ENCODE measurements around the gene SPNS2. TPM values are rescaled to one million over a fixed set of nuclear protein-coding genes. Genes with fewer than 3 reads are reported as not detected.

SPNS2 gene
- total and polyA plus RNA-seq, 2 of the 8 experiments (the other 6 are each of a cell fraction or from before 2014, with no cell fraction given) = 1.2 to 1.5 TPM

DNA sequence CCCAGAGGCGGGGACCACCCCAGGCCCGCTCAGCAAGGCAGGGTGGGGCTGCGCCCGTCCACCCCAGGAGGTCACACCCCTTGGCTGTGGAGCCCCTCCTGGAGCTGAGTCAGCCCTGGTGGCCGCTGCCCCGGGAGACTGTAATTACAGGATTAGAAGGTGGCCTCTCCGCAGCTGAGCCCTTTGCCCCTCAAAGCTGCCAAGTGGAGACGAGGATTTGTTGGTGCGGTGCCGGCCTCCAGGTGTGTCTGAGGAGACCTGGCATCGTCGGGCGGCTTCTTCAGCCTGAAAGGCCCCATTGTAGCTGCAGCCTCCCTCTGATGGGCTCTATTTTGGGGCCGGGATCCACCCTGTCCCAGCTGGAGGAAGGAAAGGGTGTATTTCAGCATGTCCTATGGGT is 22.7 kb upstream of the SPNS2 start (continued):
- TF ChIP-seq KDM5A (IDR thresholded peaks at IDR 0.05; ENCODE audit: low read length) = no peak
- TF ChIP-seq, protein P1, sequence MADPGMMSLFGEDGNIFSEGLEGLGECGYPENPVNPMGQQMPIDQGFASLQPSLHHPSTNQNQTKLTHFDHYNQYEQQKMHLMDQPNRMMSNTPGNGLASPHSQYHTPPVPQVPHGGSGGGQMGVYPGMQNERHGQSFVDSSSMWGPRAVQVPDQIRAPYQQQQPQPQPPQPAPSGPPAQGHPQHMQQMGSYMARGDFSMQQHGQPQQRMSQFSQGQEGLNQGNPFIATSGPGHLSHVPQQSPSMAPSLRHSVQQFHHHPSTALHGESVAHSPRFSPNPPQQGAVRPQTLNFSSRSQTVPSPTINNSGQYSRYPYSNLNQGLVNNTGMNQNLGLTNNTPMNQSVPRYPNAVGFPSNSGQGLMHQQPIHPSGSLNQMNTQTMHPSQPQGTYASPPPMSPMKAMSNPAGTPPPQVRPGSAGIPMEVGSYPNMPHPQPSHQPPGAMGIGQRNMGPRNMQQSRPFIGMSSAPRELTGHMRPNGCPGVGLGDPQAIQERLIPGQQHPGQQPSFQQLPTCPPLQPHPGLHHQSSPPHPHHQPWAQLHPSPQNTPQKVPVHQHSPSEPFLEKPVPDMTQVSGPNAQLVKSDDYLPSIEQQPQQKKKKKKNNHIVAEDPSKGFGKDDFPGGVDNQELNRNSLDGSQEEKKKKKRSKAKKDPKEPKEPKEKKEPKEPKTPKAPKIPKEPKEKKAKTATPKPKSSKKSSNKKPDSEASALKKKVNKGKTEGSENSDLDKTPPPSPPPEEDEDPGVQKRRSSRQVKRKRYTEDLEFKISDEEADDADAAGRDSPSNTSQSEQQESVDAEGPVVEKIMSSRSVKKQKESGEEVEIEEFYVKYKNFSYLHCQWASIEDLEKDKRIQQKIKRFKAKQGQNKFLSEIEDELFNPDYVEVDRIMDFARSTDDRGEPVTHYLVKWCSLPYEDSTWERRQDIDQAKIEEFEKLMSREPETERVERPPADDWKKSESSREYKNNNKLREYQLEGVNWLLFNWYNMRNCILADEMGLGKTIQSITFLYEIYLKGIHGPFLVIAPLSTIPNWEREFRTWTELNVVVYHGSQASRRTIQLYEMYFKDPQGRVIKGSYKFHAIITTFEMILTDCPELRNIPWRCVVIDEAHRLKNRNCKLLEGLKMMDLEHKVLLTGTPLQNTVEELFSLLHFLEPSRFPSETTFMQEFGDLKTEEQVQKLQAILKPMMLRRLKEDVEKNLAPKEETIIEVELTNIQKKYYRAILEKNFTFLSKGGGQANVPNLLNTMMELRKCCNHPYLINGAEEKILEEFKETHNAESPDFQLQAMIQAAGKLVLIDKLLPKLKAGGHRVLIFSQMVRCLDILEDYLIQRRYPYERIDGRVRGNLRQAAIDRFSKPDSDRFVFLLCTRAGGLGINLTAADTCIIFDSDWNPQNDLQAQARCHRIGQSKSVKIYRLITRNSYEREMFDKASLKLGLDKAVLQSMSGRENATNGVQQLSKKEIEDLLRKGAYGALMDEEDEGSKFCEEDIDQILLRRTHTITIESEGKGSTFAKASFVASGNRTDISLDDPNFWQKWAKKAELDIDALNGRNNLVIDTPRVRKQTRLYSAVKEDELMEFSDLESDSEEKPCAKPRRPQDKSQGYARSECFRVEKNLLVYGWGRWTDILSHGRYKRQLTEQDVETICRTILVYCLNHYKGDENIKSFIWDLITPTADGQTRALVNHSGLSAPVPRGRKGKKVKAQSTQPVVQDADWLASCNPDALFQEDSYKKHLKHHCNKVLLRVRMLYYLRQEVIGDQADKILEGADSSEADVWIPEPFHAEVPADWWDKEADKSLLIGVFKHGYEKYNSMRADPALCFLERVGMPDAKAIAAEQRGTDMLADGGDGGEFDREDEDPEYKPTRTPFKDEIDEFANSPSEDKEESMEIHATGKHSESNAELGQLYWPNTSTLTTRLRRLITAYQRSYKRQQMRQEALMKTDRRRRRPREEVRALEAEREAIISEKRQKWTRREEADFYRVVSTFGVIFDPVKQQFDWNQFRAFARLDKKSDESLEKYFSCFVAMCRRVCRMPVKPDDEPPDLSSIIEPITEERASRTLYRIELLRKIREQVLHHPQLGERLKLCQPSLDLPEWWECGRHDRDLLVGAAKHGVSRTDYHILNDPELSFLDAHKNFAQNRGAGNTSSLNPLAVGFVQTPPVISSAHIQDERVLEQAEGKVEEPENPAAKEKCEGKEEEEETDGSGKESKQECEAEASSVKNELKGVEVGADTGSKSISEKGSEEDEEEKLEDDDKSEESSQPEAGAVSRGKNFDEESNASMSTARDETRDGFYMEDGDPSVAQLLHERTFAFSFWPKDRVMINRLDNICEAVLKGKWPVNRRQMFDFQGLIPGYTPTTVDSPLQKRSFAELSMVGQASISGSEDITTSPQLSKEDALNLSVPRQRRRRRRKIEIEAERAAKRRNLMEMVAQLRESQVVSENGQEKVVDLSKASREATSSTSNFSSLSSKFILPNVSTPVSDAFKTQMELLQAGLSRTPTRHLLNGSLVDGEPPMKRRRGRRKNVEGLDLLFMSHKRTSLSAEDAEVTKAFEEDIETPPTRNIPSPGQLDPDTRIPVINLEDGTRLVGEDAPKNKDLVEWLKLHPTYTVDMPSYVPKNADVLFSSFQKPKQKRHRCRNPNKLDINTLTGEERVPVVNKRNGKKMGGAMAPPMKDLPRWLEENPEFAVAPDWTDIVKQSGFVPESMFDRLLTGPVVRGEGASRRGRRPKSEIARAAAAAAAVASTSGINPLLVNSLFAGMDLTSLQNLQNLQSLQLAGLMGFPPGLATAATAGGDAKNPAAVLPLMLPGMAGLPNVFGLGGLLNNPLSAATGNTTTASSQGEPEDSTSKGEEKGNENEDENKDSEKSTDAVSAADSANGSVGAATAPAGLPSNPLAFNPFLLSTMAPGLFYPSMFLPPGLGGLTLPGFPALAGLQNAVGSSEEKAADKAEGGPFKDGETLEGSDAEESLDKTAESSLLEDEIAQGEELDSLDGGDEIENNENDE (IDR thresholded peaks at IDR 0.05; ENCODE audit: insufficient replicate concordance, low read length) = no peak
